ENCODE data around the gene TUBA4B. TPM values are rescaled to one million over a fixed set of nuclear protein-coding genes. Genes with fewer than 3 reads are reported as not detected.
"Not testable (repeated sequence)": the region's sequence is repeated elsewhere in the genome, so short reads cannot be mapped to it uniquely, and the experiment has no call there.

Gene TUBA4B
- total RNA-seq, 1 donor from 2014 or later = not detected

DNA sequence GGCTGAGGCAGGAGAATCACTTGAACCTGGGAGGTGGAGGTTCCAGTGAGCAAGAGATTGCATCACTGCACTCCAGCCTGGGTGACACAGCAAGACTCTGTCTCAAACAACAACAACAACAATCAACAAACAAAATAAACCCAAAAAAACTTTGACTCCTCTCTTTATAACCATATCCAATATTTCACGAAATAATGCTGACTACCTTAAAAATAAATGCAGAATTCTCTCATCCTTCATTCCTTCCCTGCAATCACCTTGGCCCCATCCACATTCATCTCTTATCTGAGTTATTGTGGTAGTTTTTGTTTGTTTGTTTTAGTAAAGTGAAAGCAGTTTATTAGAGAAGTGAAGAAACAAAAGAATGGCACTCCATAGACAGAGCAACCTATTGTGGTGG is 53.0 kb downstream of the TUBA4B start:
- Mint-ChIP-seq H3K4me3 (ENCODE audit: unreplicated experiment) (no peak overlapping the region), H3K4me1 (ENCODE audit: unreplicated experiment) (peaks cover 12% of the 10 kb centered on the region), H3K27me3 (ENCODE audit: unreplicated experiment) (peaks cover 8% of the 10 kb centered on the region), H3K9me3 (ENCODE audit: unreplicated experiment) (no peaks in the 10 kb centered on the region), H3K27ac (ENCODE audit: unreplicated experiment) (no peak overlapping the region), H3K36me3 (ENCODE audit: low read depth, unreplicated experiment) (peaks cover 3% of the 10 kb centered on the region)
- no peak for DNase-seq (ENCODE audit: low spot score)
- no peak for TF ChIP-seq CTCF (IDR thresholded peaks at IDR 0.05; ENCODE audit: unreplicated experiment)

DNA sequence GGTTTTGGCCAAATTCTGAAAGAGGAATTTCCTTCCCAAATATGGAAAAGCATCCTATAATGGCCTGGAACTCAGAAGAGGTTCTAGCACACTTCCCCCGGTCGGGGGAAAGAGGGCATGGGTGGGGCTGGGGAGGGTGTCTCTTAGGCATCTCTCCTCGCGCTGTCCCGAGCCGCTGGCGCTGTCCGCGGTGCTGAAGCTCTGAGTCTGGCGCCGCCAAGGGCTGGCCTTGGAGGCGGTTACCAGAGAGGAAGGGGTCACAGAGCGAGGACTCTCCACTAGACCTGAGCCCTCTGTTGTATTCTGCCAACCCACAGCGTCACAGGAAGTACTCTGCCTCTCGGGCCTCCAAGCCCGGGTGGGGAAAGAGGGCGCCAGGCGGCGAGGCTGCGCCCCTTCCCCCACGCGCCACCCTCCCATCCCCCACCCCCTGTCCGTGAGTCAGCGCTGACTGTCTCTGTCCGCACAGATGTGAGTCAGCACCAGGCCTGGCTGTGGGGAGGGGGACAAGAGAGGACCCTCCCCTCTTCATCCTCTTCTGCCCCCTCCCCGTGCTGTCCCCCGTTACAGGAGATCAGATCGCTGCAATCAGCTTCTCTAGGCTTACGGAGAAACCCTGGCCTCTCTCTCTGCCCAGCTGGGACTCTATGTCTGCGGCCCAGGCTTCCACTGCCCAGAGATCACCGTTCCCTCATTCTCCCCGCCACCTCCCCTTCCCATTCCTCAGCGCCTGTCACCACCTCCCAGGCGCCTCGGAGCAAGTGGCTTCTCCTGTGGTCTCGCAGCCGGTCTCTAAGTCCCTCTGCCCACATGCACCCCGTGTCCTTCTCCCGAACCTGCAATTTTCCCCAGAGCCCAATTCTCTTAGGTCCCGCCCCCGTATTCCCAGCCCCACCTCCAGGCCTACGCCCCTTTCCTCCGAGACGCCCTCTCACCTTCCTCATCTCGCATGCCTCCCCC is 55.4 kb downstream of the TUBA4B start:
- peak; percentile 91 for DNase-seq (ENCODE audit: low spot score)
- Mint-ChIP-seq H3K4me1 (ENCODE audit: unreplicated experiment) (peaks cover 12% of the 10 kb centered on the region), H3K9me3 (ENCODE audit: unreplicated experiment) (no peaks in the 10 kb centered on the region), H3K27me3 (ENCODE audit: unreplicated experiment) (peaks cover 8% of the 10 kb centered on the region), H3K27ac (ENCODE audit: unreplicated experiment) (no peak overlapping the region), H3K4me3 (ENCODE audit: unreplicated experiment) (peak overlapping the region; percentile 21), H3K36me3 (ENCODE audit: low read depth, unreplicated experiment) (peaks cover 3% of the 10 kb centered on the region)
- no peak for TF ChIP-seq CTCF (IDR thresholded peaks at IDR 0.05; ENCODE audit: unreplicated experiment)

DNA sequence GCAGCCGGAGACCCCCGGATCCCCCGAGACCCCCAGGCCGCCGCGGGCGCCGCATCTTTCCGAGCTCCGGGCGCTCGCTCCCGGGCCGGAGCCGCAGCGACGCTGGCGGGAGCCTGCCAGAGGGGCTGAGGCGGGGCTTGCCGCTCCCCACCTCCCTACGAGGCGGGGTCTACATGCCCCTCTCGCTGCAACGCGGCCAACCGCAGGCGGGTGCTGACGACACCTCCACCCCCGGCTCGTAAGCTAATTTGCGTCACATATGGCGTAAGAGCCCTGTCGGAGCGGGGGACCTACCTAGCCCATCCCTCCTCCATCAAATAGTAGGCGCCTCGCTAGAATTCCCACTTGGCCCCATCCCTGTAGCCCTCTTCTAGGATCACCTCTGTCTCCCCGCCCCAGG is 56.2 kb downstream of the TUBA4B start, which contains the start of gene PTPRN:
TSS of gene PTPRN (minus strand) at position 124 of the 400 bp plus-strand sequence. CDS start at position 55, 69 bp downstream.
- Mint-ChIP-seq H3K27ac (ENCODE audit: unreplicated experiment) (no peak within 1 kb of the TSS), H3K27me3 (ENCODE audit: unreplicated experiment) (peaks cover 8% of the 10 kb centered on the region), H3K4me1 (ENCODE audit: unreplicated experiment) (peaks cover 12% of the 10 kb centered on the region), H3K9me3 (ENCODE audit: unreplicated experiment) (no peaks in the 10 kb centered on the region), H3K36me3 (ENCODE audit: low read depth, unreplicated experiment) (peaks cover 3% of the 10 kb centered on the region), H3K4me3 (ENCODE audit: unreplicated experiment) (peak within 1 kb of the TSS; percentile 57)
- DNase-seq (ENCODE audit: low spot score) = no peak
- no peak for TF ChIP-seq CTCF (IDR thresholded peaks at IDR 0.05; ENCODE audit: unreplicated experiment)

DNA sequence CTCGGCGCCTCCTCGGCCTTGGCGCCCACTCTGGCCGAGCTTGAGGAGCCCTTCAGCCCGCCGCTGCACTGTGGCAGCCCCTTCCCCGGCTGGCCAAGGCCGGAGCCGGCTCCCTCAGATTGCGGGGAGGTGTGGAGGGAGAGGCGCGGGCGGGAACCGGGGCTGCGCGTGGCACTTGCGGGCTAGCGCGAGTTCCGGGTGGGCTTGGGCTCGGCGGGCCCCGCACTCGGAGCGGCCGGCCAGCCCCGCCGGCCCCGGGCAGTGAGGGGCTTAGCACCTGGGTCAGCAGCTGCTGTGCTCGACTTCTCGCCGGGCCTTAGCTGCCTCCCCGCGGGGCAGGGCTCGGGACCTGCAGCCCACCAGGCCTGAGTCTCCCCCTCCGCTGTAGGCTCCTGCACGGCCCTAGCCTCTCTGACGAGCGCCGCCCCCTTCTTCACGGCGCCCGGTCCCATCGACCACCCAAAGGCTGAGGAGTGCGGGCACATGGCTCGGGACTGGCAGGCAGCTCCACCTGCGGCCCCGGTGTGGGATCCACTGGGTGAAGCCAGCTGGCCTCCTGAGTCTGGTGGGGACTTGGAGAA is 59.7 kb downstream of the TUBA4B start:
- not testable (repeated sequence) for DNase-seq (ENCODE audit: low spot score); H3K9me3 Mint-ChIP-seq (ENCODE audit: unreplicated experiment); H3K36me3 Mint-ChIP-seq (ENCODE audit: low read depth, unreplicated experiment); H3K27ac Mint-ChIP-seq (ENCODE audit: unreplicated experiment); H3K4me3 Mint-ChIP-seq (ENCODE audit: unreplicated experiment); H3K27me3 Mint-ChIP-seq (ENCODE audit: unreplicated experiment); H3K4me1 Mint-ChIP-seq (ENCODE audit: unreplicated experiment)

DNA sequence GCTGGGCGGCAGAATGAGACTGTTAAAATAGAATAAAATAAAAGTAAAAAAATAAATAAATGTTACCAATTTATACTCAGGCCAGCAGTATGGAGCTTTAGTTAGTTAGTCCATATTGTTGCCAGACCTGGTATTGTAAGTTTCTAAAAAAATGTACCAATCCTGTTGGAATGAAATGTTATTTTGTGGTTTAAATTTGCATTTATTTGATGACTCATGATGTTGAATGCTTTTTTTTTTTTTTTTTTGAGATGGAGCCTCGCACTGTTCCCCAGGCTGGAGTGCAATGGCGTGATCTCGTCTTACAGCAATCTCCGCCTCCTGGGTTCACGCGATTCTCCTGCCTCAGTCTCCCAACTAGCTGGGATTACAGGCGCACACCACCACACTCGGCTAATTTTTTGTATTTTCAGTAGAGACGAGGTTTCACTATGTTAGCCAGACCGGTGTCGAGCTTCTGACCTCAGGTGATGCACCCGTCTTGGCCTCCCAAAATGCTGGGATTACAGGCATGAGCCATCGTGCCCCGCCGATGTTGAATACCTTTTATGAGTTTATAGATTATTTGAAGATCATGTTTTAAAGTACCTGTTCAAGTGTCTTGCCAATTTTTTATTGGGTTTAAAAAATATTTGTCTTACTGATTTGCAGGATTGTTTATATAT is 61.9 kb downstream of the TUBA4B start:
- peaks cover 4% of the 10 kb centered on the region for H3K27me3 Mint-ChIP-seq (ENCODE audit: unreplicated experiment)
- H3K36me3 Mint-ChIP-seq (ENCODE audit: low read depth, unreplicated experiment) = peaks cover 3% of the 10 kb centered on the region
- H3K27ac Mint-ChIP-seq (ENCODE audit: unreplicated experiment) = no peak overlapping the region
- H3K9me3 Mint-ChIP-seq (ENCODE audit: unreplicated experiment) = no peaks in the 10 kb centered on the region
- TF ChIP-seq CTCF (IDR thresholded peaks at IDR 0.05; ENCODE audit: unreplicated experiment) = no peak
- H3K4me1 Mint-ChIP-seq (ENCODE audit: unreplicated experiment) = no peaks in the 10 kb centered on the region
- H3K4me3 Mint-ChIP-seq (ENCODE audit: unreplicated experiment) = no peak overlapping the region
- no peak for DNase-seq (ENCODE audit: low spot score)

Small RNA genes lying within 50 kb of the gene (microRNA-seq; reads per million reads assigned to microRNA genes)
- not detected for gene MIR153-1 (ENCODE audit: unreplicated experiment)

Other genes starting within 250 kb of the TUBA4B start
- 0.59 TPM for gene CFAP65, start 211.7 kb upstream of the TUBA4B start, total RNA-seq (ENCODE audit: unreplicated experiment)
- gene IHH, start 192.3 kb upstream of the TUBA4B start, total RNA-seq (ENCODE audit: unreplicated experiment) = not detected
- 11.1 TPM for gene NHEJ1, start 92.4 kb upstream of the TUBA4B start, total RNA-seq (ENCODE audit: unreplicated experiment)
- 1.7 TPM for gene SLC23A3, start 83.2 kb upstream of the TUBA4B start, total RNA-seq (ENCODE audit: unreplicated experiment)
- gene CNPPD1, start 76.3 kb upstream of the TUBA4B start, total RNA-seq (ENCODE audit: unreplicated experiment) = 47.1 TPM
- 90.6 TPM for gene RETREG2, start 75.0 kb upstream of the TUBA4B start, total RNA-seq (ENCODE audit: unreplicated experiment)
- gene ZFAND2B, start 46.5 kb upstream of the TUBA4B start, total RNA-seq (ENCODE audit: unreplicated experiment) = 39.7 TPM
- 11.4 TPM for gene ABCB6, start 34.3 kb upstream of the TUBA4B start, total RNA-seq (ENCODE audit: unreplicated experiment)
- gene ATG9A, start 23.6 kb upstream of the TUBA4B start, total RNA-seq (ENCODE audit: unreplicated experiment) = 48.5 TPM
- 43.8 TPM for gene ANKZF1, start 23.4 kb upstream of the TUBA4B start, total RNA-seq (ENCODE audit: unreplicated experiment)
- 7.3 TPM for gene GLB1L, start 7.8 kb upstream of the TUBA4B start, total RNA-seq (ENCODE audit: unreplicated experiment)
- 29.5 TPM for gene STK16, start 7.8 kb upstream of the TUBA4B start, total RNA-seq (ENCODE audit: unreplicated experiment)
- 18.7 TPM for gene TUBA4A, start 675 bp downstream of the TUBA4B start, total RNA-seq (ENCODE audit: unreplicated experiment)
- gene DNAJB2, start 26.1 kb downstream of the TUBA4B start, total RNA-seq (ENCODE audit: unreplicated experiment) = 64.3 TPM
- 1.1 TPM for gene PTPRN, start 56.2 kb downstream of the TUBA4B start, total RNA-seq (ENCODE audit: unreplicated experiment)
- gene RESP18, start 79.5 kb downstream of the TUBA4B start, total RNA-seq (ENCODE audit: unreplicated experiment) = not detected
- 49.6 TPM for gene DNPEP, start 134.7 kb downstream of the TUBA4B start, total RNA-seq (ENCODE audit: unreplicated experiment)
- gene DES, start 165.1 kb downstream of the TUBA4B start, total RNA-seq (ENCODE audit: unreplicated experiment) = 0.10 TPM
- gene SPEG, start 181.6 kb downstream of the TUBA4B start, total RNA-seq (ENCODE audit: unreplicated experiment) = 6.1 TPM
- 30.2 TPM for gene GMPPA, start 245.6 kb downstream of the TUBA4B start, total RNA-seq (ENCODE audit: unreplicated experiment)

Measured in endothelial cell (in vitro differentiated cells).